ENCODE data around the gene DGKE. TPM values are rescaled to one million over a fixed set of nuclear protein-coding genes. Genes with fewer than 3 reads are reported as not detected.

The DGKE gene
- total and polyA plus RNA-seq, 9 donors = 2.0 to 5.8 (median 3.8) TPM

GRCh38 chr17:56868716-56869115 lies 34.8 kb downstream of the DGKE start:
- no peak overlapping the region for H3K27ac ChIP-seq (ENCODE audit: low read length)
- whole genome bisulfite sequencing (ENCODE audit: insufficient coverage) = 83% methylated on average over 1 of the region's 3 CpGs

GRCh38 chr17:56870081-56870651 lies 36.2 kb downstream of the DGKE start:
- Histone ChIP-seq H3K27me3 (ENCODE audit: control insufficient read depth, insufficient read depth, low read length) (no peaks in the 10 kb centered on the region), H3K4me3 (ENCODE audit: low read length) (no peak overlapping the region), H3K36me3 (ENCODE audit: control insufficient read depth, insufficient read depth, low read length) (no peaks in the 10 kb centered on the region), H3K4me1 (ENCODE audit: control insufficient read depth, insufficient read depth, low read length) (no peaks in the 10 kb centered on the region), H3K9me3 (replicated peaks; ENCODE audit: control insufficient read depth, low read depth, low read length) (no peaks in the 10 kb centered on the region), H3K27ac (ENCODE audit: low read length) (no peak overlapping the region)
- WGBS (ENCODE audit: insufficient coverage) = 80% methylated on average over 1 of the region's 4 CpGs
- DNase-seq = no peak

More at GRCh38 chr17:56868716-56869115, 34.8 kb downstream of the DGKE start:
- no peaks in the 10 kb centered on the region for H3K4me1 ChIP-seq (ENCODE audit: control insufficient read depth, insufficient read depth, low read length)
- no peaks in the 10 kb centered on the region for H3K36me3 ChIP-seq (ENCODE audit: control insufficient read depth, insufficient read depth, low read length)
- H3K27me3 ChIP-seq (ENCODE audit: control insufficient read depth, insufficient read depth, low read length) = no peaks in the 10 kb centered on the region
- H3K4me3 ChIP-seq (ENCODE audit: low read length) = no peak overlapping the region
- no peaks in the 10 kb centered on the region for H3K9me3 ChIP-seq (replicated peaks; ENCODE audit: control insufficient read depth, low read depth, low read length)
- DNase-seq = no peak

- Histone ChIP-seq H3K27me3 (ENCODE audit: control insufficient read depth, insufficient read depth, low read length) (no peaks in the 10 kb centered on the region), H3K4me3 (ENCODE audit: low read length) (no peak overlapping the region), H3K27ac (ENCODE audit: low read length) (no peak overlapping the region), H3K36me3 (ENCODE audit: control insufficient read depth, insufficient read depth, low read length) (no peaks in the 10 kb centered on the region), H3K4me1 (ENCODE audit: control insufficient read depth, insufficient read depth, low read length) (no peaks in the 10 kb centered on the region), H3K9me3 (replicated peaks; ENCODE audit: control insufficient read depth, low read depth, low read length) (no peaks in the 10 kb centered on the region)
- DNase-seq = no peak
- WGBS (ENCODE audit: insufficient coverage) = no CpG with 5 or more reads among the region's 7 CpGs
These were observed 42.8 kb downstream of the DGKE start for GRCh38 chr17:56876766-56877179.

- Histone ChIP-seq H3K4me3 (ENCODE audit: low read length) (no peak overlapping the region), H3K9me3 (replicated peaks; ENCODE audit: control insufficient read depth, low read depth, low read length) (no peaks in the 10 kb centered on the region), H3K4me1 (ENCODE audit: control insufficient read depth, insufficient read depth, low read length) (no peaks in the 10 kb centered on the region), H3K27me3 (ENCODE audit: control insufficient read depth, insufficient read depth, low read length) (no peaks in the 10 kb centered on the region), H3K36me3 (ENCODE audit: control insufficient read depth, insufficient read depth, low read length) (no peaks in the 10 kb centered on the region), H3K27ac (ENCODE audit: low read length) (no peak overlapping the region)
- DNase-seq = no peak
- WGBS (ENCODE audit: insufficient coverage) = 95% methylated on average over 5 of the region's 7 CpGs
These were observed 45.3 kb downstream of the DGKE start for GRCh38 chr17:56879280-56879679.

GRCh38 chr17:56880133-56880532 lies 46.2 kb downstream of the DGKE start:
- H3K4me1 ChIP-seq (ENCODE audit: control insufficient read depth, insufficient read depth, low read length) = no peaks in the 10 kb centered on the region
- H3K27me3 ChIP-seq (ENCODE audit: control insufficient read depth, insufficient read depth, low read length) = no peaks in the 10 kb centered on the region
- no peak overlapping the region for H3K4me3 ChIP-seq (ENCODE audit: low read length)
- no peaks in the 10 kb centered on the region for H3K9me3 ChIP-seq (replicated peaks; ENCODE audit: control insufficient read depth, low read depth, low read length)
- no peak overlapping the region for H3K27ac ChIP-seq (ENCODE audit: low read length)
- no peaks in the 10 kb centered on the region for H3K36me3 ChIP-seq (ENCODE audit: control insufficient read depth, insufficient read depth, low read length)
- no CpG with 5 or more reads among the region's 3 CpGs for WGBS (ENCODE audit: insufficient coverage)
- peak; percentile 35 for DNase-seq

GRCh38 chr17:56880571-56880970 lies 46.6 kb downstream of the DGKE start:
- Histone ChIP-seq H3K4me1 (ENCODE audit: control insufficient read depth, insufficient read depth, low read length) (no peaks in the 10 kb centered on the region), H3K4me3 (ENCODE audit: low read length) (no peak overlapping the region), H3K9me3 (replicated peaks; ENCODE audit: control insufficient read depth, low read depth, low read length) (no peaks in the 10 kb centered on the region), H3K27ac (ENCODE audit: low read length) (no peak overlapping the region), H3K27me3 (ENCODE audit: control insufficient read depth, insufficient read depth, low read length) (no peaks in the 10 kb centered on the region), H3K36me3 (ENCODE audit: control insufficient read depth, insufficient read depth, low read length) (no peaks in the 10 kb centered on the region)
- 90% methylated on average over 4 of the region's 8 CpGs for WGBS (ENCODE audit: insufficient coverage)
- no peak for DNase-seq

GRCh38 chr17:56881685-56882295 lies 47.8 kb downstream of the DGKE start:
- H3K4me3 ChIP-seq (ENCODE audit: low read length) = no peak overlapping the region

GRCh38 chr17:56883616-56884015 lies 49.7 kb downstream of the DGKE start:
- H3K27ac ChIP-seq (ENCODE audit: low read length) = no peak overlapping the region
- whole genome bisulfite sequencing (ENCODE audit: insufficient coverage) = no CpG with 5 or more reads among the region's 1 CpG
- no peaks in the 10 kb centered on the region for H3K27me3 ChIP-seq (ENCODE audit: control insufficient read depth, insufficient read depth, low read length)
- H3K9me3 ChIP-seq (replicated peaks; ENCODE audit: control insufficient read depth, low read depth, low read length) = peaks cover 5% of the 10 kb centered on the region
- no peak for DNase-seq
- H3K4me3 ChIP-seq (ENCODE audit: low read length) = no peak overlapping the region
- no peaks in the 10 kb centered on the region for H3K4me1 ChIP-seq (ENCODE audit: control insufficient read depth, insufficient read depth, low read length)
- H3K36me3 ChIP-seq (ENCODE audit: control insufficient read depth, insufficient read depth, low read length) = peaks cover 18% of the 10 kb centered on the region

More at GRCh38 chr17:56881685-56882295, 47.8 kb downstream of the DGKE start:
- Histone ChIP-seq H3K27ac (ENCODE audit: low read length) (no peak overlapping the region), H3K27me3 (ENCODE audit: control insufficient read depth, insufficient read depth, low read length) (no peaks in the 10 kb centered on the region), H3K36me3 (ENCODE audit: control insufficient read depth, insufficient read depth, low read length) (peaks cover 7% of the 10 kb centered on the region), H3K4me1 (ENCODE audit: control insufficient read depth, insufficient read depth, low read length) (no peaks in the 10 kb centered on the region), H3K9me3 (replicated peaks; ENCODE audit: control insufficient read depth, low read depth, low read length) (no peaks in the 10 kb centered on the region)
- no peak for DNase-seq
- WGBS (ENCODE audit: insufficient coverage) = no CpG with 5 or more reads among the region's 3 CpGs

GRCh38 chr17:56884483-56885311 lies 50.7 kb downstream of the DGKE start:
- H3K36me3 ChIP-seq (ENCODE audit: control insufficient read depth, insufficient read depth, low read length) = peaks cover 20% of the 10 kb centered on the region
- peaks cover 5% of the 10 kb centered on the region for H3K9me3 ChIP-seq (replicated peaks; ENCODE audit: control insufficient read depth, low read depth, low read length)
- 80% methylated on average over 1 of the region's 6 CpGs for WGBS (ENCODE audit: insufficient coverage)
- no peaks in the 10 kb centered on the region for H3K4me1 ChIP-seq (ENCODE audit: control insufficient read depth, insufficient read depth, low read length)
- DNase-seq = no peak
- no peak overlapping the region for H3K4me3 ChIP-seq (ENCODE audit: low read length)
- no peak overlapping the region for H3K27ac ChIP-seq (ENCODE audit: low read length)
- no peaks in the 10 kb centered on the region for H3K27me3 ChIP-seq (ENCODE audit: control insufficient read depth, insufficient read depth, low read length)

GRCh38 chr17:56885312-56885657 lies 51.3 kb downstream of the DGKE start:
- no peak overlapping the region for H3K27ac ChIP-seq (ENCODE audit: low read length)
- DNase-seq = no peak
- no CpG with 5 or more reads among the region's 2 CpGs for WGBS (ENCODE audit: insufficient coverage)
- peaks cover 5% of the 10 kb centered on the region for H3K9me3 ChIP-seq (replicated peaks; ENCODE audit: control insufficient read depth, low read depth, low read length)
- no peaks in the 10 kb centered on the region for H3K4me1 ChIP-seq (ENCODE audit: control insufficient read depth, insufficient read depth, low read length)
- H3K36me3 ChIP-seq (ENCODE audit: control insufficient read depth, insufficient read depth, low read length) = peaks cover 26% of the 10 kb centered on the region
- no peaks in the 10 kb centered on the region for H3K27me3 ChIP-seq (ENCODE audit: control insufficient read depth, insufficient read depth, low read length)
- H3K4me3 ChIP-seq (ENCODE audit: low read length) = no peak overlapping the region
